Endothelial cell (in vitro differentiated cells): ENCODE results near the gene ATOSA. TPM values are rescaled to one million over a fixed set of nuclear protein-coding genes. Genes with fewer than 3 reads are reported as not detected.
A peak's percentile ranks its signal among the peaks of the same experiment; 100 is the strongest.

Experiments used
- DNase-seq: peaks from one replicate; pipeline ENCODE4 v3.0.0; 2021; ENCODE audit warnings: low spot score
- H3K27ac Mint-ChIP-seq: one replicate; pipeline ENCODE4 v1.8.0; 2021; ENCODE audit warnings: mixed read lengths, inconsistent platforms; ENCODE audit not compliant: unreplicated experiment
- H3K27me3 Mint-ChIP-seq: one replicate; pipeline ENCODE4 v1.8.0; 2021; ENCODE audit warnings: mild to moderate bottlenecking, moderate library complexity, mixed read lengths, inconsistent platforms; ENCODE audit not compliant: unreplicated experiment
- H3K36me3 Mint-ChIP-seq: one replicate; pipeline ENCODE4 v1.8.0; 2021; ENCODE audit warnings: mild to moderate bottlenecking, low read depth, mixed read lengths, inconsistent platforms; ENCODE audit not compliant: unreplicated experiment
- H3K4me1 Mint-ChIP-seq: one replicate; pipeline ENCODE4 v1.8.0; 2021; ENCODE audit warnings: mild to moderate bottlenecking, mixed read lengths, inconsistent platforms; ENCODE audit not compliant: unreplicated experiment
- H3K4me3 Mint-ChIP-seq: one replicate; pipeline ENCODE4 v1.8.0; 2021; ENCODE audit warnings: mild to moderate bottlenecking, mixed read lengths, inconsistent platforms; ENCODE audit not compliant: unreplicated experiment
- H3K9me3 Mint-ChIP-seq: one replicate; pipeline ENCODE4 v1.8.0; 2021; ENCODE audit warnings: mixed read lengths, inconsistent platforms; ENCODE audit not compliant: unreplicated experiment
- total RNA-seq: library from RNA; stranded (reverse); fragmentation: NEBNext Ultra II Directional; extraction: Animal tissue kit (Norgen Biotek cat#: 25700); gene quantifications from one replicate; pipeline ENCODE4 v1.2.1, GENCODE V29; 2021; ENCODE audit not compliant: unreplicated experiment
- TF ChIP-seq, protein P1 (sequence below): fragments of 200-600 bp; sonication (generic); IDR thresholded peaks from one replicate; pipeline ENCODE4 v1.5.0; 2021; ENCODE audit warnings: antibody characterized with exemption; ENCODE audit not compliant: unreplicated experiment

Gene ATOSA
- total RNA-seq, 1 donor from 2014 or later = 24.6 TPM

DNA sequence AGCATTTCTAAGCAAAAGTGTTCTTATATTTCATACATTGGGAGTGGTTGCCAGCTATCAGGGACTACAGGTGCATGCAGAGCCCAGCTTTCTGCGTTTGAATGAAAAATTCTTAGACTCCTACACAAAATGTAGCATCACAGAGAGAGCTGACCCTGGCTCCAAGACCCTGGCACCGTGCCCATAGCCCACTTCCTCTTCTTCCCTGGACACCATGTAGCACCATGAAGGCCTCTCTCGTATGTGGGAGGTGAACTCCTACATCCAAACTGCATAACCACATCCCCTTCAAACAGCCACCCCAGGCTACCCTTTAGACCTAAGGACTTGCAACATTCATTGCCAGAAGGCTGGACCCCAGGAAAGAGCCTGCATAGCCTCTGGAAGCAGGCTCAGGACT is 35.8 kb upstream of the ATOSA start:
- H3K36me3 Mint-ChIP-seq = no peaks in the 10 kb centered on the region
- no peak overlapping the region for H3K4me3 Mint-ChIP-seq
- no peak for DNase-seq
- H3K27me3 Mint-ChIP-seq = peaks cover 4% of the 10 kb centered on the region
- TF ChIP-seq, protein P1, sequence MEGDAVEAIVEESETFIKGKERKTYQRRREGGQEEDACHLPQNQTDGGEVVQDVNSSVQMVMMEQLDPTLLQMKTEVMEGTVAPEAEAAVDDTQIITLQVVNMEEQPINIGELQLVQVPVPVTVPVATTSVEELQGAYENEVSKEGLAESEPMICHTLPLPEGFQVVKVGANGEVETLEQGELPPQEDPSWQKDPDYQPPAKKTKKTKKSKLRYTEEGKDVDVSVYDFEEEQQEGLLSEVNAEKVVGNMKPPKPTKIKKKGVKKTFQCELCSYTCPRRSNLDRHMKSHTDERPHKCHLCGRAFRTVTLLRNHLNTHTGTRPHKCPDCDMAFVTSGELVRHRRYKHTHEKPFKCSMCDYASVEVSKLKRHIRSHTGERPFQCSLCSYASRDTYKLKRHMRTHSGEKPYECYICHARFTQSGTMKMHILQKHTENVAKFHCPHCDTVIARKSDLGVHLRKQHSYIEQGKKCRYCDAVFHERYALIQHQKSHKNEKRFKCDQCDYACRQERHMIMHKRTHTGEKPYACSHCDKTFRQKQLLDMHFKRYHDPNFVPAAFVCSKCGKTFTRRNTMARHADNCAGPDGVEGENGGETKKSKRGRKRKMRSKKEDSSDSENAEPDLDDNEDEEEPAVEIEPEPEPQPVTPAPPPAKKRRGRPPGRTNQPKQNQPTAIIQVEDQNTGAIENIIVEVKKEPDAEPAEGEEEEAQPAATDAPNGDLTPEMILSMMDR = no peak
- no peak overlapping the region for H3K27ac Mint-ChIP-seq
- H3K4me1 Mint-ChIP-seq = peaks cover 3% of the 10 kb centered on the region
- H3K9me3 Mint-ChIP-seq = no peaks in the 10 kb centered on the region

- Mint-ChIP-seq H3K36me3 (no peaks in the 10 kb centered on the region), H3K27ac (no peak overlapping the region), H3K4me1 (peaks cover 3% of the 10 kb centered on the region), H3K4me3 (no peak overlapping the region), H3K27me3 (peaks cover 3% of the 10 kb centered on the region), H3K9me3 (no peaks in the 10 kb centered on the region)
- DNase-seq = no peak
- TF ChIP-seq, protein P1 = no peak
Observed at GRCh38 chr15:52710708-52711389, 31.7 kb upstream of the ATOSA start.

GRCh38 chr15:52710050-52710707 is 31.0 kb upstream of the ATOSA start:
- Mint-ChIP-seq H3K4me1 (peaks cover 3% of the 10 kb centered on the region), H3K36me3 (no peaks in the 10 kb centered on the region), H3K27me3 (peaks cover 3% of the 10 kb centered on the region), H3K9me3 (no peaks in the 10 kb centered on the region), H3K4me3 (no peak overlapping the region), H3K27ac (no peak overlapping the region)
- TF ChIP-seq, protein P1 = no peak
- DNase-seq = no peak

- DNase-seq = peak; percentile 12
- Mint-ChIP-seq H3K36me3 (no peaks in the 10 kb centered on the region), H3K4me1 (peaks cover 3% of the 10 kb centered on the region), H3K27ac (no peak overlapping the region), H3K27me3 (peaks cover 3% of the 10 kb centered on the region), H3K9me3 (no peaks in the 10 kb centered on the region), H3K4me3 (no peak overlapping the region)
- TF ChIP-seq, protein P1 = no peak
Observed at GRCh38 chr15:52709187-52709981, 30.2 kb upstream of the ATOSA start.

- no peaks in the 10 kb centered on the region for H3K36me3 Mint-ChIP-seq
- peaks cover 3% of the 10 kb centered on the region for H3K27me3 Mint-ChIP-seq
- H3K4me3 Mint-ChIP-seq = no peak overlapping the region
- TF ChIP-seq, protein P1 = no peak
- H3K27ac Mint-ChIP-seq = no peak overlapping the region
- no peaks in the 10 kb centered on the region for H3K9me3 Mint-ChIP-seq
- peaks cover 3% of the 10 kb centered on the region for H3K4me1 Mint-ChIP-seq
- no peak for DNase-seq
Observed at GRCh38 chr15:52706091-52706490, 26.9 kb upstream of the ATOSA start.
